ENCODE data around the gene TMEM255B.
"Not testable (repeated sequence)": the region's sequence is repeated elsewhere in the genome, so short reads cannot be mapped to it uniquely, and the experiment has no call there.

The TMEM255B gene

DNA sequence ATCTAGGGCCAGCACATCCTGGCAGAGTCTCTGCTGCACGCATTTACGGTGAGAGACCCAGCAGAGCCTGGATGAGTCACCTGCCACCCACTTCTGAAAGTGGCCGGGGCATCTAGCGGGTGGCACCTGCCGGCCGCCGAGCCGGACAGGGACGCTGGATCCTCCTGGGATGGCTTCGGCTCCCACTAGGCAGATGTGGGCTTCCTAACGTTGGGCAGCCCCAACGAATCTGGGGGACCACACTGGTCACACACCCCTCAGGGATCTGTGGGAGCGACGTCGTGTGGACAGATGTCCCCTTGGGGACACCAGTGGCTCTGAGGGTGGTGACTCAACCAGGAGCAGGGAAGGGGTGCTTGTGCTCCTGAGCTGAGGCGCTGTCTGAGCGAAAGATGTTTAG is 32.2 kb downstream of the TMEM255B start:
- no peak for DNase-seq

DNA sequence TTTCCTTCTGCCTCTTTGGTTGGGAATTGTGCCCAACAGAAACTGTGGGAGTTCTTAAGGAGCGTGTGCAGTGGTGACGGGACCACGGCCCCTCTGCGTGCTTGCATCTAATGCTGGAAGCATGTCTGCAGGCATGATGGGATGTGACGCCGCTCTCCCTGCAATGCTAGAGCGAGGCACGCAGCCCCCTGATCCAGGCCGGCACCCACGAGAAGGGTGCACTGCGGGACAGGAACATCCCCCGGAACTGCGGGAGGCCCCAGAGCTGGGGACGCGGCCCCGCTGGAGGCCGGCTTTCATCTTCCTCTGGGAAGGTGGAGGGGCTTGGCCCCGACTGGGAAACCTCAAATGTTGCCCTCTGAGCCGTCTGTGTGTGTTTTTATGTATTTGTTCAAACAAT is 32.7 kb downstream of the TMEM255B start:
- DNase-seq: no peak

DNA sequence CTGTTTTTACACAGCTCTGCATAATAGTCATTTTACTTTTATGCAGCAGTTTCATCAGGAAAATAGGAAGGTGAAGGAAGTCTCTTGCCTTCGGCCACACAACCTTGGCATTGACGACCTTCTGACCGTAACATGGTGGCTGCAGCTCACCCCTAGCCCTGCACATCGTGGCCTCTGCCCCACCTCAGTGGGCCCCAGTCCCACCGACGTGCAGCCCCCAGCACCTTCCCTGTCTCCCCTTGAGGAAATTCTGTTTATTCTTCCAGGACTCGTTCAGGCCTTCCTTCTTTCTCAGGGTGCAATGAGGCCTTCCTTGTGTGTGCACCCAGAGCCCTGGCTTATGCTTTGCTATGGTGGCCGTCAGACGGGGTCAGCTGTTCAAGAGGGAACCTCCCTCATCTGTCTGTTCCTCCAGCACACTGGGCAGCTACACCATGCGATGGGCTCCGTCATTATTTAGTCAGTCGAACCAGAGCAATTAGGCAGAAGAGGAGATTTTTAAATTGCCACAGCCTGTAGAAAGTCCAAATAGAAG is 33.3 kb downstream of the TMEM255B start:
- DNase-seq: no peak

DNA sequence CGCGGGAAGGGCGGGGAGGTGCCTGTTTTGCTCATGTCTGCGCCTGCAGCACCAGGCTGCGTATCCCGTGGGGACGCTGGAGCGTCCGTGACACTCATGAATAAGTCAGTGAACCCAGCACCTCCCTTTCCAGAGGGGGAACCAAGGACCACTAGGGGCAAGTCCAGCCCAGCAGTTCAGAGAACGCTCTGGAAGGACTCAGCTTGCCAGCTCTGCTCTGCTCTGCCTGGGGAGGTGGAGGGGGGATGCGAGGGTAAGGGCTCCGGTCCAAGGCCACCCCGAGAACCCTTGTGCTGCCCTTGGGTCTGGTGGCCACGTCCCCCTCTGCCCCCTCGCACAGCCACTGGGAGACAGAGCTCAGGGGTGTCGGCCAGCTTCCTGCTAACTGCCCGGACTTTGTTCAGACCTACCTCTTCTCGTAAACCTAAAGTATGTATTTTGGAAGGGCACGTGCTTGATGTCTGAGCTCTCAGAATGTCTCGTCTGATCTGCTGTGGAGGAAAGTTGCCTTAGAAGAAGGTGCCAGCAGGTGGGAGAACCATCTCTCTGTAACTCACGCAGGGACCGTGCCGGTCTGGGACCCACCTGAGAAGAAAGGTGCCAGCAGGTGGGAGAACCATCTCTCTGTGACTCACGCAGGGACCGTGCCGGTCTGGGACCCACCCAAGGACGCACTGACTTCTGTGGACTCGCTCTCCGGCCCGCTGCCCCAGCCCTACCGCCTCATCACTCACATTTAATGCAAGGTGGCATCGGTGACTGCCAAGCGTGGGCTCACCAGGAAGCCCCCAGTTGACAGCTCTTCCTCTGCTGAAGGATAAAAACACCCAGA is 34.1 kb downstream of the TMEM255B start:
- no peak for DNase-seq

DNA sequence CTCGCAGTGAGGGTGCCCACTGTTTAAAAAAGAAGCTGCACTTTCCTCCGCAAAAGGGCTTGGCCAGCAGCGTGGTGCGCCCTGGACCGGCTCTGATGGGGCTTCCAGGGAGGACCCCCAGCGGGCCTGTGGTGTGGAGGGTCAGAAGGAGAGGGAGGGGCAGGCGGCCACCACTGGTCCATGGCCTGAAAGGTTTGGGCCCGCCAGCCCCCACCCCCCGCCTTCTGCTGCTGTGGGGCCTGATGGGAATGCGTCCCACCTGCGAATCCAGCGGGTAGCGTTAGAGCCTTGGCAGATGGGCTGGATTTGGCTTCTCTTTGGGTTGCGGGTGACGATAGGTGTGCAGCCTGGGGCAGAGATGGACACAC is 34.7 kb downstream of the TMEM255B start:
- no peak for DNase-seq

DNA sequence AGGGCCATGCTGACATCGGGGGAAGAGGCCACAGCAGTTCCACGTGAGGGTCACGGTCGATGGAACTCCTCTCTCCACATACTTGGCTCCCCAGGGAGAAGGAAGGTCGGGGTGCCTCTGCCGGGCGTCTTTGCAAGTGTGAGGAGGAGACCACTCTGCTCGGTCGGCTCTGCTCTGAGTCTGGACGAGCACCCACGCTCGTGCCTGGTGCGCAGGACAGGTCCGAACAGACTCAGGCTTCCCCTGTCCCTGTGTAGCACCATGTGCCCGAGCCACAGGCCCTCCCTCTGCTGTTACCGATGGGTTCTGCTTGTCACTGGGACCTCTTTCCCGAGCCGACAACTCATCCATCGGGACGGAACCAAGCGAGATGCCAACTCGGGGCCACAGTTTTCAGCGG is 35.1 kb downstream of the TMEM255B start:
- no peak for DNase-seq

DNA sequence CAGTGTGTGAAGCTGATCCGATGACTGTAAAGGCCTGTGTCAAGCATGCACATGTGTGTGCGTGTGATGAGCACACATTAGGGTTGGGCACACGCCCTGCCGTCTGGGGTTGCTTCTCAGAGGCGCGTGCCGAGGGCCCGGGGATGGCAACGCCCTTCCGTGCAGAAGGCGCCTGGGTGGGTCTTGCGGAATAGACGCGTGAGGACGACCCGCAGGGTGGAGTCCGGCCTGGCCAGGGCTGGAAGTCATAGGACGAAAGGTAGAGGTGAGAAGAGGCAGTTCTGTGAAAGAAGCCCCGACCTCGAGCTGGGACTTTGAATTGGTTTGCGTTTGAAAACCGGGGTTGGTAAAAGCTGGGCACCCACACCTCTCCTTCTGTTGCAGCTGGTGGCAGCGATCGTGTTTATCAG is 35.7 kb downstream of the TMEM255B start:
- no peak for DNase-seq

DNA sequence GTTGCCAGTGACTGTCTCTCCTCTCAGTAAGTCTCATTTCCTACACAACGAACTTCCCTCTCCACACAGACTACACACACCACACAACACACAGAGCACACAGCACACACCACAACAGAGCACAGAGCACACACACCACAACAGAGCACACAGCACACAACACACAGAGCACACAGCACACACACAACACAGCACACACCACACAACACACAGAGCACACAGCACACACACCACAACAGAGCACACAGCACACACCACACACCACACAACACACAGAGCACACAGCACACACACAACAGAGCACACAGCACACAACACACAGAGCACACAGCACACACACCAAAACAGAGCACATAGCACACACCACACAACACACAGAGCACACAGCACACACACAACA is 36.3 kb downstream of the TMEM255B start:
- DNase-seq: not testable (repeated sequence)

DNA sequence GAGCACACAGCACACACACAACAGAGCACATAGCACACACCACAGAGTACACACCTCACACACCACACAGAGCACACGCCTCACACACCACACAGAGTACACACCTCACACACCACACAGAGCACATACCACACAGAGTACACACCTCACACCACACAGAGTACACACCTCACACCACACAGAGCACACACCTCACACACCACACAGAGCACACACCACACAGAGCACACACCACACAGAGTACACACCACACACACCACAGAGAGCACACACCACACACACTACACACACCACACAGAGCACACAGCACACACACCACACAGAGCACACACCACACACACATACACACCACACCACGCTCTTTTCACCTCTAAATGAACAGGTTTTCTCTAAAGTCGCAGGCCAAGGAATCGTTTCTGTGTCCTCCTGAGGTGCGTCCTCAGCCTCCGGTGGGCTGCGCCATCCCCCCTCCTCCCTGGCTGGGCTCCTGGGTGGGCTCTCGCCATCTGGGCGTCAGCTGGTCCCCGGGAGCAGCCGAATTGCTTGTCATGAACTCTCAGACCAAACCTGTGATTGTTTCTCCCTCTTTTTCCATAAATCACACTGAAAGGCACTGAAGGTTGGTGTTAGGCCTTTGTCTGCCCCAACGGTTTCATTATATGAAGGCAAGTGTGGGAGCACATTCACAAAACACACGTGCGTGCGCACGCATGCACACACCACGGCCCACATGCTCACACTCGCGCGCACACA is 37.4 kb downstream of the TMEM255B start:
- DNase-seq: no peak

DNA sequence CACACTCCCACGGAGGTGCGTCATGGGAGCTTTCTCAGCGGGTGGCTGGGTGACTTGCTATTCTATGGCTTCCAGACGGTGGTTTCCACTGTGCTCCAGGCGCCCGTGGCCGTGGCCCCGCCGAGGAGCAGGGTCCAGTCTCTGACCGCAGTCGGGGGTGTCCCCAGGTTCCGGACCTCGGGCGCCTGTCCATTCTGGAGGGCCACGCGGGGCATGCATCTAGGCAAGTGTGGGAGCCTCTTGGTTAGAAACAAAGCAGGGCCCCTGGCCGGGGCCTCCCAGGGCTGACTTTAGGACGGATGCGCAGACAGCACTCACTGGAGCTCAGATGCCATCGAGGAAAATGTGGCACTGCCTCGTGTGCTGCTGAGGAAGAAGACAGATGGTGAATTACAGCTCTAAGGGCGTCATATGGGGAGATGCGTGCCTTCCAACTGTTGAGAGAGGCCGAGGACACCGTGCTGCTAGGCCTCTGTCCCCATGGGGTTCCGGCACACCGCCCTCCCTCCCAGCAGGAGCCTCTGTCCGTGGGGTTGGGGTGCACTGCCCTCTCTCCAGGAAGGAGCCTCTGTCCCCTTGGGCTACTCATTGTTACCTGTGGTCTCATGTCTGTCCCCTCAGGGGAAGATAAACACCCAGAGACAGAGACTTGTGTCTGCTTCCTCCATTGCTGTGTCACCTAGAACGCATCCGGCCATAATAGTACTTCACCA is 38.1 kb downstream of the TMEM255B start:
- no peak for DNase-seq

DNA sequence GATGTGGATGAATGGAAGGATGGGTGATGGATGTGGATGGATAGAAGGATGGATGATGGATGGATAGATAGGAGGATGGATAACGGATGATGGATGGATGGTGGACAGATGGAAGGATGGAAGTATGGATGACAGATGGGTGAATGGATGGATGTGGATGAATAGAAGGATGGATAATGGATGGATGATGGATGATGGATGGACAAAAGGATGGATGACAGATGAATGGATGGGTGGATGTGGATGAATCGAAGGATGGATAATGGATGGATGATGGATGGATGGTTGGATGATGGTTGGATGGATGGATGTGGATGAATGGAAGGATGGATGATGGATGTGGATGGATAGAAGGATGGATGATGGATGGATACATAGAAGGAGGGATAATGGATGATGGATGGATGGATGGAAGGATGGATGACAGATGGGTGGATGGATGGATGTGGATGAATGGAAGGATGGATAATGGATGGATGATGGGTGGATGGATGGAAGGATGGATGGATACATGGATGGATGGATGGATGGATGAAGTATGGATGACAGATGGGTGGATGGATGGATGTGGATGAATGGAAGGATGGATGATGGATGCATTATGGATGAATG is 39.3 kb downstream of the TMEM255B start:
- DNase-seq: no peak

DNA sequence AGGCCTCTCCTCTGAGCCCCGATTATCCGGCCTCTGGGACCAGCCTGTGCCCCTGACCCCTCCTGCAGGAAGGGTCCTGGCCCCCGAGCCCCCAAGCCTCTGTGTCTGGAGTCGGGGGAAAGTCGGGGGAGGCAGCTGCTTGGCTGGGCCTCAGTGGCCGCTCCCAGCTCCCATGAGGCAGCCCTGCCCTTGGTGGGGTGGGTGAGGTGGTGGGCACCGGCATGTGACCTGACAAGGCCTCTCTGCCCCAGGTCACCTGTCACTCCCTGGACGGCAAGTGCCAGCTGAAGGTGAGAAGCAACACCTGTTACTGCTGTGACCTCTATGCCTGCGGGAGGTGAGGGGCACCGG is 41.5 kb downstream of the TMEM255B start:
- DNase-seq: no peak

DNA sequence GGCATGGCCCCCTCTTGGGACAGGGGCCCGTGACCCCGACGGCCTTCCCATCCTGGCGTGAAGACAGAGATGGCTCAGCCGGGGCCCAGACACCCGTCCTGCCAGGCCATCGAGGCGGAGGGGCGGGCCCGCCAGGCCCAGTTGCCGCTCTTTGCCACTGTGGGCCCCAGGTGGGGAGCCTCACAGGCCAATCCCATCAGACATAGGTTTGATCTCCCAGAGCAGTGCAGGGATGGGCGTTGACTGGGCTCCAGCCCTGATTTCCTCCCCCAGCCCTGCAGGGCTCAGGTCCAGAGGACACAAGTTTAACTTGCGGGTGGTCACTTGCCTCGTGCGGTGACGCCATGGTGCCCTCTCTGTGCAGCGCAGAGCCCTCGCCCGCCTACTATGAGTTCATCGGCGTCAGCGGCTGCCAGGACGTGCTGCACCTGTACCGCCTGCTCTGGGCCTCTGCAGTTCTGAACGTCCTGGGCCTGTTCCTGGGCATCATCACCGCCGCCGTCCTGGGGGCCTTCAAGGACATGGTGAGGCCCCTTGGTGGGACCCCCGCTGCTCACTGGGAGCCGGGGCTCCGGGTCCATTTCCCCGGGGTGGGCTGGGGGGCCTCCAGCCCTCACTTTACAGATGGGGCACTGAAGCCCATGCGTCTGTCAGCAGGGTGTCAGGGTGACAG is 42.4 kb downstream of the TMEM255B start:
- DNase-seq: no peak

DNA sequence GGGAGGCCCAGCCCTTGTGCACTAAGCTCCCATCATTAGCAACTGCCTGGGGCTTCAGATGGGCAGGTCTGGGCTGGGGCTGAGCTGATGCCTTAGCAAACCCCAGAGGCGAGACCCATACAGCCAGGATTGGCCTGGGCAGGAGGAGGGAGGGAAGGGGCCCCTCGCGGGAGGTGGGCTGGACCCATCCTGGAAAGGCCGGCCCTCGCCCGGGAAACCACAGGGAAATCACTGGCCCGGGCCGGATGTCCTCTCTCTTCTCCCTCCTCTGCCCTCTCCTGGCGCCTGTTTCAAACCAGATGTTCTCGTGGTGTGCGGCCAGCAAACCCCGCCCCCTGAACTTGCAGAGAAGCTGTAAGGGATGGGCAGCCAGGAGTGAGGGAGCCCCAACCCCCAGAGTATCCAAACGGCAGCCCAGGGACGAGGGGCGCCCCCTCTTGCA is 43.1 kb downstream of the TMEM255B start:
- DNase-seq: no peak

DNA sequence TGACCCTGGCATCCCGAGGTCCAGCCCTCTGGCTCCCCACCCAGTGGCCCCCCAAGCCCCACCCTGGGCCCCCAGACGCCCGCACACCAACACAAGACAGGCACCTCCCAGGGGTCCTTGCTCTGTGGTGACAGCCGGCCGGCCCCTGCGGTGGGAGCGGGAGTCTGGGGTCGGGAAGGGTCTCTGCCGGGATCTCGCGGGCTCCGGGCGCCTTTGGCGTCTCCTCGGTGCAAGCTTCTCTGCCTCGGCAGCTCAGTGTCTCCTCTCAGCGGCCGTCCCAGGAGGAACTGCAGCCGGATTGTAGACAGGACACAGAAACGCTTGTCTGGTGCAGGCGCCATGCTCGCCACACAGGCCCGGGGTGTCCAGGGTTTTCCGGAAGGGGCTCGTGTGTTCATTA is 43.7 kb downstream of the TMEM255B start:
- no peak for DNase-seq

DNA sequence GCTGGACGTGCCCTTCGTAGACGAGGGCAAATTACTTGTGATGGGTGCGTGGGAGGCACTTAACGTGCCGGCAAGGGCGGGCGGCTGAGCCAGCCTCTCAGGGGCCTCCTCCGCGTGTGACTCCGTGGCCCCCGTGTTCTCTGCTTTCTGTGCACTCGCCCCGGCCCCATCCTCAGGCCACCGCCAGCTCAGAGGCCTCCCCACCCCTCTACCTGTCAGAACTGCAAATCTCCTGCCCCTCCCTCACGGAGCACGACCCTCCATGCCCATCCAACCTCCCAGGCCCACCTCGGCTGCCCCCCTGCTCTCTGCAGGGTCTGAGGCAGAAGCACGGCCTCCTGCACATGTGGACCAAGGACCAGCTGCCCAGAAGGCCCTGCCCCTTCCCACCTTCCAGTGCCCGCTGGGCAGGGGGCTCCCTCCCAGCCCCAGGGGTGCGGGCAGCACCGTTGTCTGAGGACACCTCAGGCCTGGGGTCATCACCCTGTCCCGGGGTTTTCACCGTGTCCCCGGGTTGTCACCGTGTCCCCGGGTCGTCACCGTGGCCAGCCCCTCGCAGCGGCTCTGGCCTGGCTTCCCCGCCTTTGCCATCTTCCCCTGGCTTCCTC is 44.5 kb downstream of the TMEM255B start:
- DNase-seq: no peak

DNA sequence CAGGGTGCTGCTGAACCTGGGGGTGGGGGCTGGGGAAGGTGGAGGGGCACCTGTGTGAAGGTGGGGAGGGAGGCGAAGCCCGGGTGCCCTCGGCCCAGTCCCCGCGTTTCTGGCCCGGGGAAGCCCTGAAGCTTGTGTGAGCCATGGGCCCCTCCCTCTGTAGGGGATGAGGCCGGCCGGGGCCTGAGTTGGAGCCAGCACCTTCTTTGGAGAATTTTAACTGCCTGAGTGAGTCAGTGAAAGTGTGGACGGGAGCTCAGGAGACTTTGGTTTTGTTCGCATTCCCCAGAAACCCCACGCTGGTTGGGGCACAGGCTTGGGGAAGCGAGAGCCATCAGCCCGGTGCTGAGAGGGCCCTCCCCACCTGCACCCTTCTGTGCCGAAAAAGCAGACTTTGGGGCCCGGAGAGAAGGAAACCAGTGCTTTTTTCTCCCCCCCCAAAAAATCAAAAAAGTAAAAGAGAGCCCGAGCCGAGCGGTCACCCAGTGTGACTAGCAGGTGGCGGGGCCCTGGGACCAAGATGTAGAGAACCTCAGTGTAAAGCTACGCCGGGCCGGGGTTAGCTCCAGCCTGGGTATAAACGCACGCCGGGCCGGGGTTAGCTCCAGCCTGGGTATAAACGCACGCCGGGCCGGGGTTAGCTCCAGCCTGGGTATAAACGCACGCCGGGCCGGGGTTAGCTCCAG is 45.1 kb downstream of the TMEM255B start:
- no peak for DNase-seq

DNA sequence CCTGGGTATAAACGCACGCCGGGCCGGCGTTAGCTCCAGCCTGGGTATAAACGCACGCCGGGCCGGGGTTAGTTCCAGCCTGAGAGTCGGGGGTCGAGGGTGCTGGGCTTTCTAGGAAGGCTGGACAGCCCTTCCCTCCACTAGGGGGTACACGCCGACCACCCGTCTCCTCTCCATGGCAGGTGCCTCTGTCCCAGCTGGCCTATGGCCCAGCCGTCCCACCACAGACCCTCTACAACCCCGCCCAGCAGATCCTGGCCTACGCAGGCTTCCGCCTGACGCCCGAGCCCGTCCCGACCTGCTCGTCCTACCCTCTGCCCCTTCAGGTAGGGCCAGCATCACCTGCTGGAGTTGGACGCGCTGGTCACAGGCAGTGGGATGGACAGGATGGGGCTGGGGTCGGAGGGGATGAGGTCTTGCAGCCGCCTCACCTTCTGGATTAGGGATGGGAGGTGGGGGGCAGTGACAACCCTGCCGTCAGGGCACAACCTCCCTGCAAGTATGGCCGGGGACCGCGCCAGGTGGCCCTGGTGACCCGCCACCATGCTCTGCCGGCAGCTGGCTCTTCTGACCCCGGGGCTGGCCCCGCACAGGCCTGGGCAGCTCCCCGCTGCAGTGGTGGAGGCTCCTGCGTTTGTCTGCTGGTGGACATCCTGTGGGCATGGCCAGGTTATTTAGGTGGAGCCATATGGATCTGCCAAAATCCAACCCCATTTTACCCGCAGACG is 45.8 kb downstream of the TMEM255B start:
- DNase-seq: no peak

DNA sequence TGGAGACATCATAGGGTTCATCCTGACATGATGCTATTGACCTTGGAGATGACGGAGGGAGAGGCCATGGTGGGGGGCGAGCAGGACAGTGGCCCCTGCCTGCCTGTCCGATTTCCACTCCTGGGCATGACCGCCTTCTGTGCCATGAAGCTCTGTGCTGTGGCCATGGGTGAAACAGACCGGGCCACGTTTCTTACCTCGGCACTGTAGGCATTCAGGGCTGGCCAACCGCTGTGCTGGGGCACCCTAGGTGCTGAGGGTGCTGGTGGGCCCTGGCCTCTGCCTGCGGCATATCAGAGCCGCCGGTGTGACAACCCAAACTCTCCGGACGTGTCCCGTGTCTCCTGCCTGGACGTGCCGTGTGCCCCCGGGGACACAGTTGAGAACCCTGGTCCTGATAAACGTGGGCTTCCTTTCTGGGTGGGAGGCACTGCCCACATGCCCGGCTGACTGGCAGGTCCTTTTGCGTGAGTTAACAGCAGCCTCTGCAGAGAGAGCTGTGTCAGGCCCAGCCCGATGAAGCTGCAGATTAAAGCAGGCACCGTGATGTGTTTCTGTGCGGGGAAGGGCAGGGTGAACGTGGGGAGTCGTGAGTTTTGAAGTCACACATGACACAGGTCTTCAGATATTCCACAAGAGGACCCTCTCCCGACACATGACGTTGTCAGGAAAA is 46.5 kb downstream of the TMEM255B start:
- no peak for DNase-seq

DNA sequence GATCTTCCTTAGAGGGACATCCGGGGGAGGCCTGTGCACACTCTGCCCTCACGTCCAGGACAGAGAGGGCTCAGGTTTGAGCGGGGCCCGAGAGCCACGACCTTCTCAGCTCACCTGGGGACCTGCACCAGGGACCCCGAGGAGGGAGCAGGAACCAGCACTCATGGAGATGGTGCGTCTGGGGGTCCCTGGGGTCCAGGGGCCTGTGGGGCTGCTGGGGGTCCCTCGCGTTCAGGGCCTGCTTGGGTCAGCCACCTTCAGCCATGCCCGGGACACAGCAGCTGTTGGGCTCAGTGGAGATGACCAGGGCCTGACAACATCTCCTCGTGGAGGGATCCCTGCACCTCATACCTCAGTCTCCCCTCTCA is 47.1 kb downstream of the TMEM255B start:
- no peak for DNase-seq
